ENCODE results near the gene LEFTY1. TPM values are rescaled to one million over a fixed set of nuclear protein-coding genes. Genes with fewer than 3 reads are reported as not detected.

LEFTY1 gene
- total RNA-seq, 1 donor, result not detected

GRCh38 chr1:225860876-225861441 is 28.0 kb downstream of the LEFTY1 start:
- Histone ChIP-seq H3K4me1 (ENCODE audit: insufficient read depth, low read length) (peaks cover 16% of the 10 kb centered on the region), H3K9me3 (ENCODE audit: low read depth, low read length) (no peaks in the 10 kb centered on the region), H3K79me2 (ENCODE audit: insufficient read depth, low read length) (no peaks in the 10 kb centered on the region), H3K27me3 (ENCODE audit: insufficient read depth, low read length) (no peaks in the 10 kb centered on the region), H3K4me2 (ENCODE audit: insufficient read depth, low read length) (no peak overlapping the region), H3K36me3 (ENCODE audit: insufficient read depth, low read length) (peaks cover 54% of the 10 kb centered on the region), H2AFZ (ENCODE audit: low read length) (no peak overlapping the region), H3K27ac (ENCODE audit: low read depth, low read length) (no peak overlapping the region), H3K4me3 (ENCODE audit: insufficient read depth, low read length) (no peak overlapping the region), H4K20me1 (ENCODE audit: insufficient read depth, low read length) (peaks cover 15% of the 10 kb centered on the region)
- no peak for DNase-seq (ENCODE audit: insufficient read length, low spot score, missing footprints)
- TF ChIP-seq CTCF (IDR thresholded peaks at IDR 0.05; ENCODE audit: extremely low read depth, low read depth, low read length), result no peak

GRCh38 chr1:225860107-225860506 is 28.8 kb downstream of the LEFTY1 start:
- Histone ChIP-seq H3K27me3 (ENCODE audit: insufficient read depth, low read length) (no peaks in the 10 kb centered on the region), H3K27ac (ENCODE audit: low read depth, low read length) (no peak overlapping the region), H3K4me3 (ENCODE audit: insufficient read depth, low read length) (no peak overlapping the region), H3K9me3 (ENCODE audit: low read depth, low read length) (no peaks in the 10 kb centered on the region), H2AFZ (ENCODE audit: low read length) (no peak overlapping the region), H3K4me1 (ENCODE audit: insufficient read depth, low read length) (peaks cover 11% of the 10 kb centered on the region), H3K4me2 (ENCODE audit: insufficient read depth, low read length) (no peak overlapping the region), H3K79me2 (ENCODE audit: insufficient read depth, low read length) (no peaks in the 10 kb centered on the region), H4K20me1 (ENCODE audit: insufficient read depth, low read length) (peaks cover 9% of the 10 kb centered on the region), H3K36me3 (ENCODE audit: insufficient read depth, low read length) (peaks cover 49% of the 10 kb centered on the region)
- no peak for DNase-seq (ENCODE audit: insufficient read length, low spot score, missing footprints)
- no peak for TF ChIP-seq CTCF (IDR thresholded peaks at IDR 0.05; ENCODE audit: extremely low read depth, low read depth, low read length)

GRCh38 chr1:225859151-225859550 is 29.8 kb downstream of the LEFTY1 start:
- no peak for TF ChIP-seq CTCF (IDR thresholded peaks at IDR 0.05; ENCODE audit: extremely low read depth, low read depth, low read length)
- peaks cover 10% of the 10 kb centered on the region for H3K4me1 ChIP-seq (ENCODE audit: insufficient read depth, low read length)
- no peaks in the 10 kb centered on the region for H3K79me2 ChIP-seq (ENCODE audit: insufficient read depth, low read length)
- no peak overlapping the region for H3K27ac ChIP-seq (ENCODE audit: low read depth, low read length)
- no peaks in the 10 kb centered on the region for H3K9me3 ChIP-seq (ENCODE audit: low read depth, low read length)
- H3K27me3 ChIP-seq (ENCODE audit: insufficient read depth, low read length), result no peaks in the 10 kb centered on the region
- H2AFZ ChIP-seq (ENCODE audit: low read length), result no peak overlapping the region
- H3K4me2 ChIP-seq (ENCODE audit: insufficient read depth, low read length), result no peak overlapping the region
- H3K4me3 ChIP-seq (ENCODE audit: insufficient read depth, low read length), result no peak overlapping the region
- H4K20me1 ChIP-seq (ENCODE audit: insufficient read depth, low read length), result peaks cover 9% of the 10 kb centered on the region
- peaks cover 50% of the 10 kb centered on the region for H3K36me3 ChIP-seq (ENCODE audit: insufficient read depth, low read length)
- peak; percentile 46 for DNase-seq (ENCODE audit: insufficient read length, low spot score, missing footprints)

- peaks cover 52% of the 10 kb centered on the region for H3K36me3 ChIP-seq (ENCODE audit: insufficient read depth, low read length)
Measured at GRCh38 chr1:225857256-225857655, 31.7 kb downstream of the LEFTY1 start.

More at GRCh38 chr1:225857256-225857655, 31.7 kb downstream of the LEFTY1 start:
- H3K4me3 ChIP-seq (ENCODE audit: insufficient read depth, low read length), result no peak overlapping the region
- H3K4me1 ChIP-seq (ENCODE audit: insufficient read depth, low read length), result no peaks in the 10 kb centered on the region
- H3K27me3 ChIP-seq (ENCODE audit: insufficient read depth, low read length), result no peaks in the 10 kb centered on the region
- peak; percentile 60 for DNase-seq (ENCODE audit: insufficient read length, low spot score, missing footprints)
- H2AFZ ChIP-seq (ENCODE audit: low read length), result no peak overlapping the region
- no peaks in the 10 kb centered on the region for H3K79me2 ChIP-seq (ENCODE audit: insufficient read depth, low read length)
- no peak overlapping the region for H3K27ac ChIP-seq (ENCODE audit: low read depth, low read length)
- no peak overlapping the region for H3K4me2 ChIP-seq (ENCODE audit: insufficient read depth, low read length)
- H4K20me1 ChIP-seq (ENCODE audit: insufficient read depth, low read length), result peaks cover 4% of the 10 kb centered on the region
- H3K9me3 ChIP-seq (ENCODE audit: low read depth, low read length), result no peaks in the 10 kb centered on the region
- no peak for TF ChIP-seq CTCF (IDR thresholded peaks at IDR 0.05; ENCODE audit: extremely low read depth, low read depth, low read length)

Measured in osteoblast (primary cell).